Measurements from ENCODE around the gene ANKH. TPM values are rescaled to one million over a fixed set of nuclear protein-coding genes. Genes with fewer than 3 reads are reported as not detected.
"Not testable (repeated sequence)": the region's sequence is repeated elsewhere in the genome, so short reads cannot be mapped to it uniquely, and the experiment has no call there.

The ANKH gene
- total RNA-seq, 2 donors from 2014 or later = 29.4 to 142 TPM

DNA sequence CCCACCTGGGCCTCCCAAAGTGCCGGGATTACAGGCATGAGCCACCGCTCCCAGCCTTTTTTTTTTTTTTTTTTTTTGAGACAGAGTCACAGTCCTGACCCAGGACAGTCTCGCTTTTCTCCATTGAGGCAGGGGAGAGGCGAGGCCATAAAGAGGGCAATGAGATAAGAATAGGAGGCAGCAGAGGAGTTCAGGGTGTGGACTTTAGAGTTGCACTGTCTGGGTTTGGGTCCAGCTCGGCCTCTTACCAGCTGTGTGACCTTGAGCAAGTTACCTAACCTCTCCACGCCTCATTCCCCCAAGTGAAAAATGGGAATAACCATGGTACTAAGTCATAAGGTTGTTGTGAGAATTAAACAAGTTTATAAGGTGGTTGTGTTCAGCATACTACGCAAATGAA lies 24.6 kb upstream of the ANKH start:
- DNase-seq (ENCODE audit: low spot score in 2 of 2) = no peak
- no peaks in the 10 kb centered on the region for H3K36me3 Mint-ChIP-seq

DNA sequence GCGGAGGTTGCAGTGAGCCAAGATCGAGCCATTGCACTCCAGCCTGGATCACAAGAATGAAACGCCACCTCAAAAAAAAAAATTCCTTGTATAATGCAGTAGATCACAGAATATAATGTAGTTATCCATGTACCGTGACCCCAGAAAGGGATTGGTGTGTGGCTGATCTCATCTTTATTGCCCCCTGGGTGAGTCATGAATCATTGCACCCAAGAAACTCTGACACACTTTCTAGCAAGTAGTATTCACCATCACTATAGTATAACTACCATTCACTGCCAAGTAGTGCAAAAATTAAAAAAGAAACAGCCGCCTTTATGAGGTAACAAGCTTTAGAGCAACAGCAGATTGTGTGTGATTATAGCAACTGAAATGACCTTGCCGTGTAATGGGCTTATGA lies 23.7 kb upstream of the ANKH start:
- no peaks in the 10 kb centered on the region for H3K9me3 Mint-ChIP-seq
- no peaks in the 10 kb centered on the region for H3K36me3 Mint-ChIP-seq
- H3K27ac Mint-ChIP-seq = no peak overlapping the region
- no peak for ATAC-seq
- no peak for DNase-seq (ENCODE audit: low spot score in 2 of 2)

More for the DNA sequence above, 24.6 kb upstream of the ANKH start:
- no peak overlapping the region for H3K27ac Mint-ChIP-seq
- H3K9me3 Mint-ChIP-seq = no peaks in the 10 kb centered on the region
- no peak for ATAC-seq

DNA sequence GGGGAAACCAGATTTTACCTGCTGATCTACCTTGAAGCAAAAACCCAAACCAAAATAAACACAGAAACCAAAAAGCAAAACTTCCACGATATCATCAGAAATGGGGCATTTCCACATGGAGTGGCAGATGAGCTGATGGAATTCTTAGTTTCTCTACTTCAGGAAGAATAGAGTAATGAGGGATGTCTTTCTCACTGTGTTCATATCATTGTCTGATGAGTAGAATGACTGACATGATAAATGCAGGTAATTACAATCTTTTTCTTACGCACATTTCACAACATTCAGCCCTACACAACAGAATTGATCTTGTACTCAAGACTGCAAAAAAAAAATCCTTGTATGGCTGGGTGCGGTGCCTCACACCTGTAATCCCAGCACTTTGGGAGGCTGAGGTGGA lies 23.2 kb upstream of the ANKH start:
- no peak for DNase-seq (ENCODE audit: low spot score in 2 of 2)
- no peaks in the 10 kb centered on the region for H3K36me3 Mint-ChIP-seq
- H3K9me3 Mint-ChIP-seq = no peaks in the 10 kb centered on the region
- no peak overlapping the region for H3K27ac Mint-ChIP-seq
- ATAC-seq = no peak

DNA sequence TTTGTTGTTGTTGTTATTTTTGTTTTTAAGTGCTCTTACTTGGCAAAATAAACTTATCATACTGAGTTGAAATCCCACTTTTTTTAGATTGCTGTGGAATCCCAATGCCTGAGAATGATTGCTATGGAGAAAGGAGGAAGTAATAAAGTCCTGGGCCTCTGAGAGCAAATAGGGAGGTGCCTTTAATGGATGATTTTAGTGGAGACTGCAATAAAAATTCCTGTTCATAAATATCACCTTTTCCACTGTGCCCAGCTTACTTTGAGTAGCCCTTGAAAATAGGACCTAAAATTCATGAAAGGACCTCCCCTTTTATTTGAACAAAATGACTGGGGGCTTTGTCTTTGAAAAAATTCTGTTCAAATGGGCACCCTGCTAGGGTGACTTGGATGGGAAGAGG lies 21.8 kb upstream of the ANKH start:
- DNase-seq (ENCODE audit: low spot score in 2 of 2) (no peak), ATAC-seq (no peak)
- no peaks in the 10 kb centered on the region for H3K9me3 Mint-ChIP-seq
- no peak overlapping the region for H3K27ac Mint-ChIP-seq
- no peaks in the 10 kb centered on the region for H3K36me3 Mint-ChIP-seq

DNA sequence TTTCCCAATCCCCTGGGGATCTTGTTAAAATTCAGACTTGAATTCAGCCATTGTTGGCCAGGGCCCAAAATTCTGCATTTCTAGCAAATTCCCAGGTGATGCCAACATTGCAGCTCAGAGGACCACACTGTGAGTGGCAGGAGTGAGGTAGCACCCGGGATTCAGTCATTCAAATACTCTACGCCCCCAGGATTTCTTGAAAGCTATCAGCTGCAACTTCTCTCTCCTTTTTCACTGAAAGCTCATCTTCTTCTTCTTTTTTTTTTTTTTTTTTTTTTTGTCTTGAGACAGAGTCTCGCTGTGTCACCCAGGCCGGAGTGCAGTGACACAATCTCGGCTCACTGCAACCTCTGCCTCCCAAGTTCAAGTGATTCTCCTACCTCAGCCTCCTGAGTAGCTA lies 19.3 kb upstream of the ANKH start:
- ATAC-seq (no peak), DNase-seq (ENCODE audit: low spot score in 2 of 2) (no peak)
- Mint-ChIP-seq H3K36me3 (no peaks in the 10 kb centered on the region), H3K27ac (no peak overlapping the region), H3K9me3 (no peaks in the 10 kb centered on the region)

DNA sequence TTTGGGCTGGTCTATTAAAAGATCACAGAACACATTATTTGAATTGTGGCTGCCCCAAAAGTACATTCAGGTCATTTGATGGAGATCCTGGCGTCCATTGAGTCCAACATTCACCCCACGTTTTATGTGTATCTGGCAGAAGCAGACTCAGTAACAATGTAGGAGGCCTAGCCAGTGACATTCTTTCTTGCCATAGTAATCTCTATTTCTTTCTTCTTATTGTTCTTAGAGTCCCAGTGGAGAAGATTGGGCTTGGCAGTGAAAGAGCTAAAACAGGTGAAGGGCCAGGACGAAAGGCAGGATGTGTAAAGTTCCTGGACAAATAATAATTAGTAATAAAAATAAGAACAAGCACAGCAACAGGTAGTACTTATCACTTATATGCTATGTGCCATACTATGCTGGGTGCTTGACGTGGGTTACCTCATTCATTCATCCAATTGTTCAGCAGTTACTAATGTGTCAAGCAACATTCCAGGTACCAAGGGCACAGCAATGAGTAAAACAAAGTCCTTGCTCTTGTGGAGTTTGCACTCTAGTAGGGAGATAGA lies 12.6 kb upstream of the ANKH start:
- H3K9me3 Mint-ChIP-seq = no peaks in the 10 kb centered on the region
- H3K27ac Mint-ChIP-seq = no peak overlapping the region
- DNase-seq (ENCODE audit: low spot score in 2 of 2) = no peak
- no peak for ATAC-seq
- H3K36me3 Mint-ChIP-seq = no peaks in the 10 kb centered on the region

DNA sequence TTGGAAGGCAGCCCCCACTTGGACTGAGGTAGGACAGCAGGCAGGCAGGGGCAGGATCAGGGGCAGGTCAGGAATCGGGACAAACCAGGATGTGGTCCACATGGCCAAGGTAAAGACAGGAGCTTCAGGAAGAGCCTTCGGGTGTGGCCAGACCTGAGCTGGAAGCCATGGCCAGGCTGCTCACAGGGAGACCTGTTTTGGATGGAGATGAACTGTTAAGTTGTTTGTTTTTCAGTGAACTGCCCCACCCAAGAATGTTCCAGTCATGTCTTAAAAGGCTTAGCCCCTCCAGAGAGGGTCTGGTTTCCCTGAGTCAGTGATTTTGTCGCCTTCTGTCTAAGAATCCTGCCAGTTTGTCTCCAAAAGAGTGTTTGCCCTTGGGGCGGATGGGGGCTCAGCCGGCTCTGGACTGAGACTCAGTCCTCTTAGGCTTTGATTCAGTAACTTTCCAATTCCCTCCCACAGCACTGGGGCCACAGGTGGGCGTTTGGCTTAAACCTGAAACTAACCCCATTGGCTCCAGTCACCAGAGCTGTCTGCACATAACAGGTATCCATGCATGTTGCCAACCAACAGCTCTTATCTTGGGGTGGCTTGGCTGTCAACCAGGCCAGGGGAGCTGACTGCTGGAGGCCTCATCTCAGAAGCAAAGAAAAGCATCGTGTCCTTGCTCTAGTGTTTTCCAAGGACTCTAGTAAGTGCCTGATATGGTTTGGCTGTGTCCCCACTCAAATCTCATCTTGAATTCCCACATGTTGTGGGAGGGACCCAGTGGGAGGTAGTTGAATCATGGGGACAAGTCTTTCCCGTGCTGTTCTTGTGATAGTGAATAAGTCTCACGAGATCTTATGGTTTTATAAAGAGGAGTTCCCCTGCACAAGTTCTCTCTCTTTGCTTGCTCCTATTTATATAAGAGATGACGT lies 11.3 kb upstream of the ANKH start:
- no peak for ATAC-seq
- Mint-ChIP-seq H3K9me3 (no peaks in the 10 kb centered on the region), H3K36me3 (no peaks in the 10 kb centered on the region), H3K27ac (peak overlapping the region; percentile 20 to 46)
- DNase-seq (ENCODE audit: low spot score in 2 of 2) = no peak

DNA sequence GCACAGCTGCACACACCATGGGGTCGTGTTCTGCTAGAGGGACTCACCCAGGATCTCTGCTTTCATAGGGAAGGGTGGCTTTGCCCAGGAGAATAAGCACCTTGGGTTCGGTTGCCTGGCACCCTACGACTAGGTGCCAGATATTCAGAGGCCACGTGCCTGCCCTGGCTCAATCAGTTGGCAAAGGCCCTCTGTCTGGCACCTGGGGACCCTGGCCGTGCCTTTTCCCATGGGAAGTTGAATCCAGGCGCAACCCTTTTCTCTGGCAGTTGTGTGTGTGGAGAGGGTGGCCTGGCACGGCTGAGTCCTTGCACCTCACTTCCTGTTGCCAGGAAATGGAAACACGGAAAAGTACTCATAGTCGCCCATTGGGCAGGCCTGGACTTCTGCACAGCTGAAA lies 10.2 kb upstream of the ANKH start:
- Mint-ChIP-seq H3K27ac (no peak overlapping the region), H3K9me3 (no peaks in the 10 kb centered on the region), H3K36me3 (no peaks in the 10 kb centered on the region)
- ATAC-seq = no peak
- no peak for DNase-seq (ENCODE audit: low spot score in 2 of 2)

DNA sequence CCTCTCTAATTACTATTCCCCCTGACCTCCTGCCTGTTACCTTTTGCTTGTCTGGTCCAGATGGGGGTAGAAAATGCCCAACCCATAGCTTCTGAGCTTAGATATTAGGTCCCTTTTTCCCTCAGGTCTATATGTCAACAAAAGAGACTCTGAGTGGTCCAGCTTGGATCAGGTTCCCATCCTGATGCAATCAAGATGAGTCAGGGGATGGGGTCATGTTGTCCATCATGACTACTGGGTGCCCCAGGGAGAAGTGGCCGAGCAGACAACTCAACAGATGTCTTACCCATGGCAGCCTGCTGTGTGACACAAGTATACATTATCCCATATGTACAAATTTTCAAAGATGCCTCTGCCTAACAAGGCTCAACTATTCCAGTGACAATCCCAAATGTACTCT lies 9.1 kb upstream of the ANKH start:
- H3K36me3 Mint-ChIP-seq = no peaks in the 10 kb centered on the region
- ATAC-seq (no peak), DNase-seq (ENCODE audit: low spot score in 2 of 2) (no peak)
- H3K27ac Mint-ChIP-seq = no peak overlapping the region
- H3K9me3 Mint-ChIP-seq = no peaks in the 10 kb centered on the region

DNA sequence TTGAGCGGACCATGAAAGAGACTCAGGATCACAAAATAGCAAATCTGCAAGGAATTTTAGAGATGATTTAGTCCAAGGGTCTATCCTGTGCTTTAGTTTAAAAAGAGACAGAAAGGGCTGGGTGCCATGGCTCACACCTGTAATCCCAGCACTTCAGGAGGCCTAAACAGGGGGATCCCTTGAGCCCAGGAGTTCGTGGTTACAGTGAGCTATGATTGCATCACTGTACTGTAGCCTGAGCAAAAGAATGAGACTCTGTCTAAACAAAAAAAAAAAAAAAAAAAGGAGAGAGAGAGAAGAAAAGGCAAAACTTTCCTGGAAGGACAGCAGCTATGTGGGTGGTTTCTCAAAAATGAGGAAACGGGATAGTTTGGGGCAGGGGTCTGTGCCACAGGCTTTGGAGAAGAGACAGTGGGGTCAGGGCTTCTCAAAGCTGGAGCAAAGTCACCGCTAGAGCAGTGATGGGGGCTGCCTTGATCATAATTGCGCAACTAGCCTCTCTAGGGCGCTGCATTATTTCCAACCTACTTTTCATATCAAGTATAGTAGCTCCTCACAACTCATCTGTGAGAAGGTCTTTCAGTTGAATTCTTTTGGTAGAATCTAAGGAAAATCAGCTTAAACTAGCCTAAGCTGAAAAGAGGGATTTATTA lies 8.5 kb upstream of the ANKH start:
- no peak for DNase-seq (ENCODE audit: low spot score in 2 of 2)
- ATAC-seq = no peak
- no peaks in the 10 kb centered on the region for H3K36me3 Mint-ChIP-seq
- H3K27ac Mint-ChIP-seq = no peak overlapping the region
- no peaks in the 10 kb centered on the region for H3K9me3 Mint-ChIP-seq

DNA sequence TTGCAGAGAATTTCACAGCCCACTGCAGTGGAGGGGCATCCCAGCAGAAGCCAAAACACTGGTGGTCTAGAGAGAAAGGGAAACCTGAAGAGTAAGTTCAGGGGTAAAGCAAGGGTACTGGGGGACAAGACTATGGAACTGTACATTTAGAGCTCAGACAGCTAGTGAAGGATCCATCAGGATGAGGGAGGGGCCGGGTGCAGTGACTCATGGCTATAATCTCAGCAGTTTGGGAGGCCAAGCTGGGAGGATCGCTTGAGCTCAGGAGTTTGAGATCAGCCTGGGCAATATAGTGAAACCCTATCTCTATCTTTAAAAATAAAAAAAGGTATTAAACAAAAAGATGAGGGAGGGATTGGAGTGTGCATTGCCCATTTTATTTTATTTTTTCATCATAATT lies 7.8 kb upstream of the ANKH start:
- Mint-ChIP-seq H3K36me3 (no peaks in the 10 kb centered on the region), H3K27ac (no peak overlapping the region), H3K9me3 (no peaks in the 10 kb centered on the region)
- no peak for ATAC-seq
- no peak for DNase-seq (ENCODE audit: low spot score in 2 of 2)

DNA sequence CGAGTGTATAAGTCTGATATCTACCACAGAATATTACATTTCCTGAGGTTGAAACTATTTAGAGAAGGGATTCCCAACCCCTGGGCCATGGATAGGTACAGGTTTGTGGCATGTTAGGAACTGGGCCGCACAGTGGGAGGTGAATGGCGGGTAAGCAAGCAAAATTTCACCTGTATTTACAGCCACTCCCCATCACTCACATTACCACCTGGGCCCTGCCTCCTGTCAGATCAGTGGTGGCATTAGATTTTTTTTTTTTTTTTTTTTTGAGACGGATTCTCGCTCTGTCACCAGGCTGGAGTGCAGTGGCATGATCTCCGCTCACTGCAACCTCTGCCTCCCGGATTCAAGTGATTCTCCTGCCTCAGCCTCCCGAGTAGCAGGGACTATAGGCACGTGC lies 6.6 kb upstream of the ANKH start:
- DNase-seq (ENCODE audit: low spot score in 2 of 2); H3K36me3 Mint-ChIP-seq; H3K27ac Mint-ChIP-seq; ATAC-seq; H3K9me3 Mint-ChIP-seq: not testable (repeated sequence)

DNA sequence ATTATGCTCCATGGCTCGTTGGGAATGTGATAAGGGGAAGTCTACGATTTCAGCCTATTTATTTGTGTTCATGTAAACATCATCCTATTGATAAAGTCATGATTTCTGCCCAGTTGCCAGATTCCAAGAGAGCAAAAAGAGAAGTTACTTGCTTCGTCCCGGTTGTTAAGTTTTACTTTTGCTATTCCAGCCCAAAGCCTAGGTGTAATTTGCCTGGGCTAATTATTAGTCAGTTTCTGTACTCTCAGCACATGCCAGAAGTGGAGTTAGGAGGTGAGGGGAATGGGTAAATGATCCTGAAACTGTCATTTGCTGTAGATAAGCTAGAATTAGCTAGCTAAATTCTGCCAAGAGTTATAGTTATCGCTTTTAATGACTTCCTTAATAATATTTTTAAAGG lies 4.5 kb upstream of the ANKH start:
- Mint-ChIP-seq H3K27ac (no peak overlapping the region), H3K36me3 (peaks cover 0 to 5% of the 10 kb centered on the region in 2 donors)

DNA sequence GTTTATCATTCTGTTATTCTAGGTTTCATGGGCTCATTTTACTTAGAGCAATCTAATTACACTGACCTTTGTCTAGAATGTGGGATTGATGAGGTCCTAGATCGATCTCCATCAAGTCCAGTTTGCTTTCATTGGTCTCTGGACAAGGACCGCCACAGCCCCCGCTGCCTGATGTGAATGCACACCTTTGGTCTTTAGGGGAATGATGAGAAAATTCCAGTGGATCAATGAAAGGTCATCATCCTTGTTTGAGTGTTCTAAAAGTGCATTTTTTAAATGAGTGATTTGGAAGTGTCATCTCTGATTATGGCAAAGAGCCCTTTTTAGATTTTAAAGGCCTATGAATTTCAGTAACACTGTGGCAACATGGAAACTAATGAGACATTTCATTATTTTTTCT lies 2.2 kb upstream of the ANKH start:
- Mint-ChIP-seq H3K9me3 (no peaks in the 10 kb centered on the region), H3K36me3 (peaks cover 10 to 20% of the 10 kb centered on the region in 2 donors), H3K27ac (no peak overlapping the region)
- DNase-seq (ENCODE audit: low spot score in 2 of 2) = no peak
- ATAC-seq = no peak

More for the DNA sequence above, 4.5 kb upstream of the ANKH start:
- no peaks in the 10 kb centered on the region for H3K9me3 Mint-ChIP-seq
- ATAC-seq = no peak
- DNase-seq (ENCODE audit: low spot score in 2 of 2) = no peak

DNA sequence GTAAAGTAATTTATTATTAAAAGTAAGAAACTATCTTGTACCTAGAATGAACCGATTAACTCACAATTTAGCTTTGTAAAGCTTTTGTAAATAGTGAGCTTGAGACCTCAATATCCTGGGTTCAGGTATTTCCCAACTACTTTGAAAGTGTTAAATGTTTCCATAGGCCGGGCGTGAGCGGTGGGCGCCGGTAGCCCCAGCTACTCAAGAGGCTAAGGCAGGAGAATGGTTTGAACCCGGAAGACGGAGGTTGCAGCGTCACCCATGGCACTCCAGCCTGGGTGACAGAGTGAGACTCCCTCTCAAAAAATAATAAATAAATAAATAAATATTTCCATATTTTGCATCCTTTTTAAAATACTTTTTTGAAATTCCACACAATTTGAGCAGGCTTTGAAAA lies 1.5 kb upstream of the ANKH start:
- ATAC-seq (no peak), DNase-seq (ENCODE audit: low spot score in 2 of 2) (no peak)
- H3K9me3 Mint-ChIP-seq = no peaks in the 10 kb centered on the region
- H3K36me3 Mint-ChIP-seq = peaks cover 10 to 23% of the 10 kb centered on the region in 2 donors
- H3K27ac Mint-ChIP-seq = peak overlapping the region in 1 of 2 donors; percentile 87

DNA sequence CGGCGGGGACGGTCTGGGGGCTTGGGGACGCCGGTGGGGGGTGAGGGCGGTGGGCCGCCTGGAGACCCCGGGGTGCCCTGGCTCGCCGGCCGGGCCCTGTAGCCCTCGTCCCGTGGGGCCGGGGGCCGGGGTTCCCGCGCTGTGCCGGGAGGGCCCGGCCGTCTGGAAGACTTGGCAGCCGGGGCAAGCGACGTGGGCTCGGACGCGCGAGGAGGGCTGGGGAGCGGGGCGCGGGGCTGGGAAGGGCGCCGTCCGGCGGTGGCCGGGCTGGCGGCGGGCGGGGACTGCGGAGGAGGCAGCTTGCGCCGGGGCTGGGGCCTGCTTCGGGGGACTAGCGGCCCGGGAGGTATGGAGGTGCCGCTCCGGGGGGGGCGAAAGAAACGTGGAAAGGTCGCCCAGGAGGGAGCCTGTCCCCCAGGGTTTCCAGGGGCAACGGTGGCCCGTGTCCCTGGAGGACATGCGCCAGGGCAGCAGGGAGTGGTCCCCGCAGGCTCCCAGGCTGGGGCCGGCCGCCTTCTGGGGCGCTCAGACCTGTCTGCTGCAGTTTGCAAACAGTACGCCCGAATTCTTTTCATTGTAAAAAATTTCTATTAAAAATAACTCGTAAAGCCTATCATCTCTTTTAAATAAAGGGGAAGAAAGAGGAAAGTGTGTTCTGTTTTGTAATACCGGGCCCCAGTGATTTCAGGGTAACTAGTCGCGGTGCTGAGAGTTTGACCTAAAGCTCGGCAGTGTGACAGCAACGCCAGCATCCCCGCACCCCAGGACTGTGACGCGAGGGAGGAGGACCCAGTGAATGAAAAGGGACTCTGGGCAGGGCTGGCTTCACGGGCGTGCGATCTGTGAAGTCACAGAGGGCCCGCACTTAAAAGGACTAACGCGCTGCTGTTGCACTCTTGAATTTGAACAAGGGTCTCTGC lies 752 bp upstream of the ANKH start:
- H3K9me3 Mint-ChIP-seq = no peaks in the 10 kb centered on the region
- ATAC-seq (peak; percentile 49 to 71), DNase-seq (ENCODE audit: low spot score in 2 of 2) (peak; percentile 62 to 67)
- peaks cover 10 to 23% of the 10 kb centered on the region in 2 donors for H3K36me3 Mint-ChIP-seq
- H3K27ac Mint-ChIP-seq = peak overlapping the region; percentile 87 to 98

Data from activated naive CD4-positive, alpha-beta T cell treated with anti-CD3 and anti-CD28 coated beads, Interleukin-2, amount 50 U/mL, for 72 hours (primary cell).